Measurements from ENCODE around the gene IGF2.

Gene IGF2

GRCh38 chr11:2105511-2105910 lies 33.7 kb downstream of the IGF2 start:
- no peak for TF ChIP-seq RARB (CRISPR knock-in tag; IDR thresholded peaks at IDR 0.05)
- TF ChIP-seq ZNF70 (CRISPR knock-in tag; IDR thresholded peaks at IDR 0.05): no peak
- TF ChIP-seq ZFP30 (CRISPR knock-in tag; IDR thresholded peaks at IDR 0.05): no peak
- TF ChIP-seq ZNF565 (CRISPR knock-in tag; conservative IDR thresholded peaks at IDR 0.05; ENCODE audit: low read depth): no peak
- TF ChIP-seq, protein P1, sequence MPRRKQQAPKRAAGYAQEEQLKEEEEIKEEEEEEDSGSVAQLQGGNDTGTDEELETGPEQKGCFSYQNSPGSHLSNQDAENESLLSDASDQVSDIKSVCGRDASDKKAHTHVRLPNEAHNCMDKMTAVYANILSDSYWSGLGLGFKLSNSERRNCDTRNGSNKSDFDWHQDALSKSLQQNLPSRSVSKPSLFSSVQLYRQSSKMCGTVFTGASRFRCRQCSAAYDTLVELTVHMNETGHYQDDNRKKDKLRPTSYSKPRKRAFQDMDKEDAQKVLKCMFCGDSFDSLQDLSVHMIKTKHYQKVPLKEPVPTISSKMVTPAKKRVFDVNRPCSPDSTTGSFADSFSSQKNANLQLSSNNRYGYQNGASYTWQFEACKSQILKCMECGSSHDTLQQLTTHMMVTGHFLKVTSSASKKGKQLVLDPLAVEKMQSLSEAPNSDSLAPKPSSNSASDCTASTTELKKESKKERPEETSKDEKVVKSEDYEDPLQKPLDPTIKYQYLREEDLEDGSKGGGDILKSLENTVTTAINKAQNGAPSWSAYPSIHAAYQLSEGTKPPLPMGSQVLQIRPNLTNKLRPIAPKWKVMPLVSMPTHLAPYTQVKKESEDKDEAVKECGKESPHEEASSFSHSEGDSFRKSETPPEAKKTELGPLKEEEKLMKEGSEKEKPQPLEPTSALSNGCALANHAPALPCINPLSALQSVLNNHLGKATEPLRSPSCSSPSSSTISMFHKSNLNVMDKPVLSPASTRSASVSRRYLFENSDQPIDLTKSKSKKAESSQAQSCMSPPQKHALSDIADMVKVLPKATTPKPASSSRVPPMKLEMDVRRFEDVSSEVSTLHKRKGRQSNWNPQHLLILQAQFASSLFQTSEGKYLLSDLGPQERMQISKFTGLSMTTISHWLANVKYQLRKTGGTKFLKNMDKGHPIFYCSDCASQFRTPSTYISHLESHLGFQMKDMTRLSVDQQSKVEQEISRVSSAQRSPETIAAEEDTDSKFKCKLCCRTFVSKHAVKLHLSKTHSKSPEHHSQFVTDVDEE (CRISPR knock-in tag; IDR thresholded peaks at IDR 0.05): no peak
- TF ChIP-seq, protein P2, sequence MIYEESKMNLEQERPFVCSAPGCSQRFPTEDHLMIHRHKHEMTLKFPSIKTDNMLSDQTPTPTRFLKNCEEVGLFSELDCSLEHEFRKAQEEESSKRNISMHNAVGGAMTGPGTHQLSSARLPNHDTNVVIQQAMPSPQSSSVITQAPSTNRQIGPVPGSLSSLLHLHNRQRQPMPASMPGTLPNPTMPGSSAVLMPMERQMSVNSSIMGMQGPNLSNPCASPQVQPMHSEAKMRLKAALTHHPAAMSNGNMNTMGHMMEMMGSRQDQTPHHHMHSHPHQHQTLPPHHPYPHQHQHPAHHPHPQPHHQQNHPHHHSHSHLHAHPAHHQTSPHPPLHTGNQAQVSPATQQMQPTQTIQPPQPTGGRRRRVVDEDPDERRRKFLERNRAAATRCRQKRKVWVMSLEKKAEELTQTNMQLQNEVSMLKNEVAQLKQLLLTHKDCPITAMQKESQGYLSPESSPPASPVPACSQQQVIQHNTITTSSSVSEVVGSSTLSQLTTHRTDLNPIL (CRISPR knock-in tag; IDR thresholded peaks at IDR 0.05; ENCODE audit: low read depth): no peak
- TF ChIP-seq BACH2 (CRISPR knock-in tag; IDR thresholded peaks at IDR 0.05; ENCODE audit: borderline replicate concordance): no peak
- TF ChIP-seq GLIS3 (CRISPR knock-in tag; IDR thresholded peaks at IDR 0.05): no peak
- no peak for TF ChIP-seq ZFP3 (CRISPR knock-in tag; IDR thresholded peaks at IDR 0.05)
- TF ChIP-seq OSR1 (CRISPR knock-in tag; IDR thresholded peaks at IDR 0.05): no peak
- TF ChIP-seq SNAI2 (CRISPR knock-in tag; IDR thresholded peaks at IDR 0.05): no peak
- TF ChIP-seq, protein P3, sequence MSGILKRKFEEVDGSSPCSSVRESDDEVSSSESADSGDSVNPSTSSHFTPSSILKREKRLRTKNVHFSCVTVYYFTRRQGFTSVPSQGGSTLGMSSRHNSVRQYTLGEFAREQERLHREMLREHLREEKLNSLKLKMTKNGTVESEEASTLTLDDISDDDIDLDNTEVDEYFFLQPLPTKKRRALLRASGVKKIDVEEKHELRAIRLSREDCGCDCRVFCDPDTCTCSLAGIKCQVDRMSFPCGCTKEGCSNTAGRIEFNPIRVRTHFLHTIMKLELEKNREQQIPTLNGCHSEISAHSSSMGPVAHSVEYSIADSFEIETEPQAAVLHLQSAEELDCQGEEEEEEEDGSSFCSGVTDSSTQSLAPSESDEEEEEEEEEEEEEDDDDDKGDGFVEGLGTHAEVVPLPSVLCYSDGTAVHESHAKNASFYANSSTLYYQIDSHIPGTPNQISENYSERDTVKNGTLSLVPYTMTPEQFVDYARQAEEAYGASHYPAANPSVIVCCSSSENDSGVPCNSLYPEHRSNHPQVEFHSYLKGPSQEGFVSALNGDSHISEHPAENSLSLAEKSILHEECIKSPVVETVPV (CRISPR knock-in tag; IDR thresholded peaks at IDR 0.05): no peak
- TF ChIP-seq, protein P4, sequence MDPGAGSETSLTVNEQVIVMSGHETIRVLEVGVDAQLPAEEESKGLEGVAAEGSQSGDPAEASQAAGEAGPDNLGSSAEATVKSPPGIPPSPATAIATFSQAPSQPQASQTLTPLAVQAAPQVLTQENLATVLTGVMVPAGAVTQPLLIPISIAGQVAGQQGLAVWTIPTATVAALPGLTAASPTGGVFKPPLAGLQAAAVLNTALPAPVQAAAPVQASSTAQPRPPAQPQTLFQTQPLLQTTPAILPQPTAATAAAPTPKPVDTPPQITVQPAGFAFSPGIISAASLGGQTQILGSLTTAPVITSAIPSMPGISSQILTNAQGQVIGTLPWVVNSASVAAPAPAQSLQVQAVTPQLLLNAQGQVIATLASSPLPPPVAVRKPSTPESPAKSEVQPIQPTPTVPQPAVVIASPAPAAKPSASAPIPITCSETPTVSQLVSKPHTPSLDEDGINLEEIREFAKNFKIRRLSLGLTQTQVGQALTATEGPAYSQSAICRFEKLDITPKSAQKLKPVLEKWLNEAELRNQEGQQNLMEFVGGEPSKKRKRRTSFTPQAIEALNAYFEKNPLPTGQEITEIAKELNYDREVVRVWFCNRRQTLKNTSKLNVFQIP (CRISPR knock-in tag; IDR thresholded peaks at IDR 0.05; ENCODE audit: borderline replicate concordance, low read depth): no peak
- TF ChIP-seq ESRRG (CRISPR knock-in tag; IDR thresholded peaks at IDR 0.05): no peak
- no peak for ATAC-seq

- TF ChIP-seq TCF4 (CRISPR knock-in tag; IDR thresholded peaks at IDR 0.05; ENCODE audit: borderline replicate concordance) (no peak), ZFP3 (CRISPR knock-in tag; IDR thresholded peaks at IDR 0.05) (no peak), ZC3H10 (CRISPR knock-in tag; IDR thresholded peaks at IDR 0.05) (no peak), ZFP30 (CRISPR knock-in tag; IDR thresholded peaks at IDR 0.05) (no peak), ARNTL (CRISPR knock-in tag; IDR thresholded peaks at IDR 0.05; ENCODE audit: borderline replicate concordance, low read depth) (no peak), ESRRG (CRISPR knock-in tag; IDR thresholded peaks at IDR 0.05) (no peak), SNAI2 (CRISPR knock-in tag; IDR thresholded peaks at IDR 0.05) (no peak), ZNF8 (CRISPR knock-in tag; IDR thresholded peaks at IDR 0.05) (no peak), BACH2 (CRISPR knock-in tag; IDR thresholded peaks at IDR 0.05; ENCODE audit: borderline replicate concordance) (no peak), ZNF70 (CRISPR knock-in tag; IDR thresholded peaks at IDR 0.05) (no peak), PPARA (CRISPR knock-in tag; IDR thresholded peaks at IDR 0.05; ENCODE audit: borderline replicate concordance) (no peak)
- ATAC-seq: no peak
These were observed 34.4 kb downstream of the IGF2 start for GRCh38 chr11:2104524-2105440.

DNA sequence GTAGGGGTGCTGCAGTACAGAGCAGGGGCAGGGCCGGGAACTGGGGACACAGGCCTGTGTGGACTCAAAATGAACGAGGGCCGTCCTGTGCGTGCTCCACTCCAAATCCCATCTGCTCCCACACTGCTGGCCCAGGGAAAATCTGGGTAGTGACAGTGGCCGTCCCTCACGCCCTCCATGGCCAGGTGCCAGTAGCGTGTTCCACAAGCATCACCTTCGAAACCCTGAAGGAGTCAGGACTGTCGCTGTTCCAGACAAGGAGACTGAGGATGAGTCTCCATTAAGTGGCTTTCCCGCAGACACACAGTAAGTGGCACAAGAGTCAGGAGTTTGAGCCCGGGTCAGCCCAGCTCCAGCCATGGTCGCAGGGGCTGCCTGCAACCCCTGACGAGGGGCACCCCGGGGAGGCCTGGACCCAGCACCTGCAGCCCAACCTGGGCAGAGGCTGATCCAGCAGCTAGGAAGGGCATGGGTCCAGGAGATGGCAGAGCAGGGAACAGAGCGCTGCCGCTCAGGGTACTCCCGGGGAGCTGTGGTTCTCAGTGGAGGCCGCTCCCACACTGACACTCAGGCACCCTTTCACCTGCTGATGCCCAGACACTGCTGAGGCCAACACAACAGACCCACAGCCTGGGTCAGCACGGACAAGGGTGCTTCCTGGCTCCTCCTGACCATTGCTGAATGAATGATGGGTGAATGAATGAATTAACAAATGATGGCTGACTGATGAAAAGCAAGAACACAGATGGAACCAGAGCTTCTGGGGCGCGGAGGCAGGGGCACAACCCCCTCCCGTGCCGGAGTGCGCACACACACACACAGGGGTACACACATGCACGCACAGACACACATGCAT lies 35.3 kb downstream of the IGF2 start:
- ATAC-seq: no peak
- TF ChIP-seq ZFP3 (CRISPR knock-in tag; IDR thresholded peaks at IDR 0.05) (no peak), TCF4 (CRISPR knock-in tag; IDR thresholded peaks at IDR 0.05; ENCODE audit: borderline replicate concordance) (no peak), SNAI2 (CRISPR knock-in tag; IDR thresholded peaks at IDR 0.05) (no peak), TOX (CRISPR knock-in tag; IDR thresholded peaks at IDR 0.05; ENCODE audit: borderline replicate concordance) (no peak), PATZ1 (CRISPR knock-in tag; IDR thresholded peaks at IDR 0.05; ENCODE audit: borderline replicate concordance) (no peak), RARB (CRISPR knock-in tag; IDR thresholded peaks at IDR 0.05) (no peak), ESRRG (CRISPR knock-in tag; IDR thresholded peaks at IDR 0.05) (no peak), ZC3H10 (CRISPR knock-in tag; IDR thresholded peaks at IDR 0.05) (no peak), PPARA (CRISPR knock-in tag; IDR thresholded peaks at IDR 0.05; ENCODE audit: borderline replicate concordance) (no peak)
- TF ChIP-seq, protein P1 (CRISPR knock-in tag; IDR thresholded peaks at IDR 0.05): no peak
